ENCODE data around the gene RBM5.

The RBM5 gene

GRCh38 chr3:50147447-50147846 lies 58.7 kb downstream of the RBM5 start:
- DNase-seq (no peak), ATAC-seq (no peak)
- Mint-ChIP-seq H3K4me3 (no peak overlapping the region), H3K27me3 (no peaks in the 10 kb centered on the region), H3K4me1 (no peaks in the 10 kb centered on the region), H3K27ac (no peak overlapping the region), H3K9me3 (no peaks in the 10 kb centered on the region)

GRCh38 chr3:50147861-50148260 lies 59.1 kb downstream of the RBM5 start:
- H3K27ac Mint-ChIP-seq = no peak overlapping the region
- ATAC-seq (no peak), DNase-seq (no peak)
- no peaks in the 10 kb centered on the region for H3K4me1 Mint-ChIP-seq
- no peaks in the 10 kb centered on the region for H3K9me3 Mint-ChIP-seq
- peaks cover under 1% of the 10 kb centered on the region for H3K27me3 Mint-ChIP-seq
- no peak overlapping the region for H3K4me3 Mint-ChIP-seq

GRCh38 chr3:50150404-50150750 lies 61.7 kb downstream of the RBM5 start:
- peak overlapping the region in 1 of 2 donors; percentile 4 for H3K27ac Mint-ChIP-seq
- H3K9me3 Mint-ChIP-seq = no peaks in the 10 kb centered on the region
- no peak for ATAC-seq
- H3K27me3 Mint-ChIP-seq = peaks cover 18% of the 10 kb centered on the region
- H3K4me3 Mint-ChIP-seq = no peak overlapping the region
- no peak for DNase-seq
- peaks cover 7% of the 10 kb centered on the region for H3K4me1 Mint-ChIP-seq

GRCh38 chr3:50150863-50151686 lies 62.4 kb downstream of the RBM5 start:
- DNase-seq = no peak
- no peak overlapping the region for H3K4me3 Mint-ChIP-seq
- peaks cover 25% of the 10 kb centered on the region for H3K27me3 Mint-ChIP-seq

GRCh38 chr3:50151728-50152127 lies 63.0 kb downstream of the RBM5 start:
- no peaks in the 10 kb centered on the region for H3K9me3 Mint-ChIP-seq
- no peak overlapping the region for H3K4me3 Mint-ChIP-seq
- ATAC-seq (no peak), DNase-seq (no peak)
- peaks cover 13% of the 10 kb centered on the region for H3K4me1 Mint-ChIP-seq
- H3K27me3 Mint-ChIP-seq = peaks cover 32% of the 10 kb centered on the region
- H3K27ac Mint-ChIP-seq = no peak overlapping the region

More at GRCh38 chr3:50150863-50151686, 62.4 kb downstream of the RBM5 start:
- peaks cover 13% of the 10 kb centered on the region for H3K4me1 Mint-ChIP-seq
- no peaks in the 10 kb centered on the region for H3K9me3 Mint-ChIP-seq
- no peak for ATAC-seq
- H3K27ac Mint-ChIP-seq = no peak overlapping the region

- Mint-ChIP-seq H3K4me3 (peak overlapping the region; percentile 69 to 76), H3K27ac (no peak overlapping the region)
- DNase-seq = no peak
These were observed 65.2 kb downstream of the RBM5 start for GRCh38 chr3:50153782-50154475.

GRCh38 chr3:50154476-50154839 lies 65.7 kb downstream of the RBM5 start:
- Mint-ChIP-seq H3K9me3 (no peaks in the 10 kb centered on the region), H3K27ac (no peak overlapping the region), H3K4me3 (peak overlapping the region; percentile 69 to 76), H3K27me3 (peaks cover 50% of the 10 kb centered on the region), H3K4me1 (peaks cover 20% of the 10 kb centered on the region)
- DNase-seq (peak in 1 of 2 donors; percentile 25), ATAC-seq (peak; percentile 50)

More at GRCh38 chr3:50153782-50154475, 65.2 kb downstream of the RBM5 start:
- no peaks in the 10 kb centered on the region for H3K9me3 Mint-ChIP-seq
- peaks cover 50% of the 10 kb centered on the region for H3K27me3 Mint-ChIP-seq
- H3K4me1 Mint-ChIP-seq = peaks cover 20% of the 10 kb centered on the region
- ATAC-seq = peak; percentile 1

GRCh38 chr3:50154840-50155490 lies 66.2 kb downstream of the RBM5 start, which contains the start of gene SEMA3F:
Gene SEMA3F, plus strand, starts transcription at chr3:50155324. Its CDS starts 4,299 bp downstream, at chr3:50159623.
- Mint-ChIP-seq H3K27ac (no peak within 1 kb of the TSS), H3K27me3 (peaks cover 50% of the 10 kb centered on the region), H3K4me1 (peaks cover 20% of the 10 kb centered on the region), H3K9me3 (no peaks in the 10 kb centered on the region), H3K4me3 (peak within 1 kb of the TSS; percentile 69 to 76)
- peak; percentile 86 for ATAC-seq
- DNase-seq = peak; percentile 53 to 62

- H3K4me3 Mint-ChIP-seq = peak overlapping the region; percentile 63 to 72
- no peak overlapping the region for H3K27ac Mint-ChIP-seq
- H3K4me1 Mint-ChIP-seq = peaks cover 20% of the 10 kb centered on the region
- DNase-seq = peak in 1 of 2 donors; percentile 10
- ATAC-seq = no peak
- no peaks in the 10 kb centered on the region for H3K9me3 Mint-ChIP-seq
- peaks cover 50% of the 10 kb centered on the region for H3K27me3 Mint-ChIP-seq
These were observed 66.8 kb downstream of the RBM5 start for GRCh38 chr3:50155491-50155878.

GRCh38 chr3:50155891-50156290 lies 67.2 kb downstream of the RBM5 start:
- DNase-seq = no peak
- Mint-ChIP-seq H3K4me1 (peaks cover 20% of the 10 kb centered on the region), H3K9me3 (no peaks in the 10 kb centered on the region), H3K27ac (no peak overlapping the region), H3K4me3 (peak overlapping the region; percentile 63 to 72), H3K27me3 (peaks cover 50% of the 10 kb centered on the region)
- no peak for ATAC-seq

GRCh38 chr3:50156549-50157493 lies 68.1 kb downstream of the RBM5 start:
- Mint-ChIP-seq H3K4me3 (no peak overlapping the region), H3K27ac (no peak overlapping the region), H3K4me1 (peaks cover 20% of the 10 kb centered on the region), H3K9me3 (no peaks in the 10 kb centered on the region), H3K27me3 (peaks cover 50% of the 10 kb centered on the region)
- DNase-seq (no peak), ATAC-seq (no peak)

- Mint-ChIP-seq H3K4me3 (no peak overlapping the region), H3K9me3 (no peaks in the 10 kb centered on the region), H3K27ac (no peak overlapping the region), H3K4me1 (peaks cover 20% of the 10 kb centered on the region), H3K27me3 (peaks cover 47% of the 10 kb centered on the region)
- ATAC-seq = no peak
- DNase-seq = no peak
These were observed 69.3 kb downstream of the RBM5 start for GRCh38 chr3:50157827-50158529.

GRCh38 chr3:50158530-50159146 lies 69.9 kb downstream of the RBM5 start:
- no peak overlapping the region for H3K27ac Mint-ChIP-seq
- no peak for ATAC-seq

GRCh38 chr3:50160561-50160983 lies 71.9 kb downstream of the RBM5 start:
- Mint-ChIP-seq H3K27me3 (peaks cover 30% of the 10 kb centered on the region), H3K9me3 (no peaks in the 10 kb centered on the region), H3K27ac (no peak overlapping the region), H3K4me3 (no peak overlapping the region), H3K4me1 (peaks cover 12% of the 10 kb centered on the region)
- ATAC-seq (no peak), DNase-seq (no peak)

More at GRCh38 chr3:50158530-50159146, 69.9 kb downstream of the RBM5 start:
- H3K4me1 Mint-ChIP-seq = peaks cover 20% of the 10 kb centered on the region
- no peak for DNase-seq
- H3K4me3 Mint-ChIP-seq = no peak overlapping the region
- H3K27me3 Mint-ChIP-seq = peaks cover 41% of the 10 kb centered on the region
- H3K9me3 Mint-ChIP-seq = no peaks in the 10 kb centered on the region
